MM.1S (cell line): ENCODE data around the gene S100A16.

Experiments used
- CTCF ChIP-seq: fragments of 300-600 bp; sonication (generic); IDR thresholded peaks from 2 replicates; pipeline ENCODE4 v1.5.1; 2016; ENCODE audit warnings: antibody characterized with exemption, low read length, mixed read lengths
- EZH2 ChIP-seq: fragments of 300-600 bp; sonication (generic); optimal IDR thresholded peaks from 2 replicates; pipeline ENCODE3; 2017; ENCODE audit warnings: low read depth, mild to moderate bottlenecking, antibody characterized with exemption, low read length, mixed read lengths
- EZH2phosphoT487 ChIP-seq: fragments of 300-600 bp; sonication (generic); IDR thresholded peaks from 2 replicates; pipeline ENCODE4 v1.6.1; 2018; ENCODE audit warnings: antibody characterized with exemption, low read length

- TF ChIP-seq CTCF, result peak; percentile 97
- TF ChIP-seq EZH2, result no peak
- no peak for TF ChIP-seq EZH2phosphoT487
Observed at GRCh38 chr1:153617663-153618062, 4.7 kb upstream of the S100A16 start.
